HG02610 (cell line): Measurements from ENCODE around the gene FAM110C.
"Not testable (repeated sequence)": the region's sequence is repeated elsewhere in the genome, so short reads cannot be mapped to it uniquely, and the experiment has no call there.

Experiments used
- ATAC-seq: cut with Tn5 transposase; IDR thresholded peaks from one replicate; pipeline ENCODE4 v1.9.1; 2021; ENCODE audit warnings: mild to moderate bottlenecking, moderate library complexity; ENCODE audit not compliant: unreplicated experiment

FAM110C gene

GRCh38 chr2:44748-45341 lies 1.5 kb downstream of the FAM110C start:
- no peak for ATAC-seq

- ATAC-seq: no peak
These were observed 3.5 kb downstream of the FAM110C start for GRCh38 chr2:42788-43187.

- ATAC-seq: no peak
These were observed 5.8 kb downstream of the FAM110C start for GRCh38 chr2:40465-40864.

DNA sequence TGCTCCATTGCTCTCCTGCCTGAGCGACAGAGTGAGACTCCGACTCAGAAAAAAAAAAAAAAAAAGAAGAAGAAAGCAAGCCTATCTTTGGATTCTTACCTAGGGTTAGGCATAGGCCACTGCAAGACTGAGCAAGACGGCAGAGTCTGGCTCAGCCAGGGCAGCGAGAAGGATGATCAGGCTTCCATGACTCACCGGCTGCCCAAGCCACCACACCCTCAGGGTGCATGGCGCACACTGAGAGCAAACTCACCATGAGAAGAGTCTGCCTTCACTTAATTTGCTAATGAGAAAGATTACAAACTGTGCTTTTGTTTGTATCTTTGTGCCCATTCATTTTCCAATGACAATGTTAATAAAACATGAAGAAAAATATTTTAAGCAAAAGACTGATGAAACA lies 8.2 kb downstream of the FAM110C start:
- no peak for ATAC-seq

DNA sequence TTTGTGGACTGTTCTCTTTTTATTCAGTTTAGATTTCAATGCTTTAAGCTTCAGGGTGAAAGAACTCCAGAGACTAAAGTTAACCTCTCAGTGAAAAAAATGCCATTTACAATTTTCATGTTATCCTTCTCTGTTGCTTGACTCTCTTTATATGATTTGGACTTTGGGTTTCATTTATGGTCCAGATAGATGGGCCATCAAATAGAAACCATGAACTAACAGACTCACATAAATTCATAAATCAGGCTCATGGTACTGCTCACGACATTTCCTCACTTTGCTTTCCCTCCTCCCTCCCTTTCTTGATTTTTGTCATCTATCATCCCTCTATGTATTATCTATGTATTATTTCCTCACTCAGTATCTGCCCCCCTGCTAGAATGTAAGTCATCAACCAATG lies 10.0 kb downstream of the FAM110C start:
- ATAC-seq: no peak

- no peak for ATAC-seq
These were observed 10.5 kb downstream of the FAM110C start for GRCh38 chr2:35852-36251.

DNA sequence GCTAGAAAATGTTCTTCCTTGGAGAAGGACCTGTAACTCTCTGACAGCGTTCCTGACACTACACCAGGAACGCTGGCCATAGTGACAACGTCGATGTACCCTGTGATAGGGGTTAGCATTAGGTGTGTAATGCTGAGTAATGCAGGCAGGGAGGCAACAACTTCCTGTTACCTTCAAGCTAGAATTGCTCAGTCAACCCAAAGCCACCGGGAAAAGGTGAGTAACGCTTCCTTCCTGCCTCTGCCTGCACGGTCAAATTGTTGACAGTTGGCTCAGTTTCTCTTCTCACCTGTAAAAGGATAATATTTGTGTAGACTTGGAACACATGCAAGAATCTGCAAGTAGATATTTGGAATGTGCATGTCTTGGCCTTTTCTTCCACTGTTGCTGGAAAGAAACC lies 12.7 kb downstream of the FAM110C start:
- no peak for ATAC-seq

GRCh38 chr2:32068-32467 lies 14.2 kb downstream of the FAM110C start:
- no peak for ATAC-seq

DNA sequence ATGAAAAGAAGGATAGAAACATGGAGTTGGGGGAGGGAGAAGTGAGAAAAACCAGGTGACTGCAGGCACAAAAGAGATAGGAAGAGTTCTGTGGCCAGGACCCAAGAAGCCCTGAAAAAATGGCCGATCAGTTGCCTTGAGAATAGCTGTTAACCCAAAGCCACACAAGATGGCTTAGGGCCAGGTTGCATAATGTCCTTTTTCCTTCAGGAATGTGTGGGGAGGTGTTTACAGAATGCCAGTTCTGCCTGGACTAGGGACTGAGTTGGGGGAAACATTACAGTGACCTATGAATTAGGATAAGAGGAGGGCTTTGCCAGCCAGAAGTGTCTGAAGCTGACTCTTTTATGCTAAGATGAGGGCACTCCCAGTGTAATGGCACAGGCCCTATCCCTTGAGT lies 17.1 kb downstream of the FAM110C start:
- ATAC-seq: no peak

DNA sequence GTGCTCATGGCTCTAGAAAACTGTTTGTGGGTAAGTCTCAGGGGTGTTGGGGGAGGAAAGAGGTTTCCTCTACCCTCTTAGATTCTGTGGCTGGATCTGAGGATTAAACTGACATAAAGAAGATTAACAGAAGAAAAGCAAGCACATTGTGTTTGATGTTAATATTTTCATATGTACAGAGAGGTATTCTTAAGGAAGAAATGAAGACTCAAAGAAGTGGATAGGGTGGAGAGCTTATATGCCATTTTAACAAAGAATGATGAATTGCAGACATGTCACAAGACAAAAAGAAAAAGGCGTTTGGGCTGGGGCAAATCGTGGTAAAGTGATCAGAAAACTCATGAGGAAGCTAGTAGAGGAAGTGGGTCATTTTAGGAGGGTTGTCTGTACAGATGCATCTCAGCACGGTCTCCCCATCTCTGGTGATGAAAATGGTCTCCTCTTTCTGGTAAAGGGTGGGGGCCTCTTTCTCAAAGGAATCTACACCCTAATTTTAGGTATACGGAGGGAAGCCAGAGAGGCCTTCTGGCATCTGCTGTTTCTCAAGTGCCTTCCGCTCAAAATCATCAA lies 17.8 kb downstream of the FAM110C start:
- ATAC-seq: no peak

DNA sequence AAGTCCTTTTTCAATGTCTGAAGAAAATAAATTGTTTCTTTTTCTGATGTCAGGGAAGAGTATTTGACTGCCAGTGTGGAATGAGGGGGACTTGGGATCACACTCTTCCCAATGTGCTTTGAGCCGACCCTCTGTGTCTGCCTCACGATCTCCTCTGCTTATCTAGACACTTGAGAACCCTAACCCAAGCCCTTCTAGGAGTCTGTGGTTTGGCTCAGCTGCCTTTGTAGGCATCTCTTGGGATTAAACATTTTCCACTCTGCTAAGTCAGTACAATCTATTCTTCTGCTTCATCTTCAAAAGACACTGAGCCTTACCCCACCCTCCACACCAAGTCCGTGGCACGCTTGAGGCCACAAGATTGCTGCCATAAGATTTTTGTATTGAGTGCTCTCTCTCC lies 19.4 kb downstream of the FAM110C start:
- no peak for ATAC-seq

GRCh38 chr2:25543-25942 lies 20.8 kb downstream of the FAM110C start:
- ATAC-seq: no peak

GRCh38 chr2:24591-24990 lies 21.7 kb downstream of the FAM110C start:
- ATAC-seq: not testable (repeated sequence)

GRCh38 chr2:24107-24506 lies 22.2 kb downstream of the FAM110C start:
- no peak for ATAC-seq

DNA sequence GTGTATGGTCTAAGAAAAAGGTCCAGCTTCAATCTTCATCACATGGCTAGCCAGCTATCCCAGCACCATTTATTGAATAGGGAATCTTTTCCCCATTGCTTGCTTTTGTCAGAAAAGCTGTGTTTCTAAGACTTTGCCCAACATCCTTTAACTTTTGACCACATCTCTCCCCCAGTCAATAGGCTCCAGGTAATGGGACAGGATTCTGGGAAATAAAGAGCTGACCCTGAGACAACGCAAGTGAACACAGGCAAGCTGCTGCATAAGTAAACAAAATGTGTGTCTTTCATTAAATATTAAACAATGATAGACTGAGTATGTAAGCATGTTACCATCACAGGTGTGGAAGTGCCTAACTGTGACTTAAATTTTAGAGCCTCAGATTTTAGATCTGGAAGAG lies 23.0 kb downstream of the FAM110C start:
- ATAC-seq: no peak

DNA sequence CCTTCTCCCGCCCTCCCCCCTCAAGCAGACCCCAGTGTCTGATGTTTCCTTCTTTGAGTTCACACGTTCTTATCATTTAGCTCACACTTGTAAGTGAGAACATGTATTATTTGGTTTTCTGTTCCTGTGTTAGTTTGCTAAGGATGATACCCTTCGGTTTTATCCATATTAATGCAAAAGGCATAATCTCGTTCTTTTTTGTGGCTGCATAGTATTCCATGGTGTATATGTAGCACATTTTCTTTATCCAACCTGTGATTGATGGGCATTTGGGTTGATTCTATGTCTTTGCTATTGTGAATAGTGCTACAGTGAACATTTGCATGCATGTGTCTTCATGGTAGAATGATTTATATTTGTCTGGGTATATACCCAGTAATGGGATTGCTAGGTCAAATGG lies 24.1 kb downstream of the FAM110C start:
- not testable (repeated sequence) for ATAC-seq

GRCh38 chr2:20259-20658 lies 26.0 kb downstream of the FAM110C start:
- ATAC-seq: not testable (repeated sequence)

GRCh38 chr2:19505-19904 lies 26.8 kb downstream of the FAM110C start:
- ATAC-seq: no peak

DNA sequence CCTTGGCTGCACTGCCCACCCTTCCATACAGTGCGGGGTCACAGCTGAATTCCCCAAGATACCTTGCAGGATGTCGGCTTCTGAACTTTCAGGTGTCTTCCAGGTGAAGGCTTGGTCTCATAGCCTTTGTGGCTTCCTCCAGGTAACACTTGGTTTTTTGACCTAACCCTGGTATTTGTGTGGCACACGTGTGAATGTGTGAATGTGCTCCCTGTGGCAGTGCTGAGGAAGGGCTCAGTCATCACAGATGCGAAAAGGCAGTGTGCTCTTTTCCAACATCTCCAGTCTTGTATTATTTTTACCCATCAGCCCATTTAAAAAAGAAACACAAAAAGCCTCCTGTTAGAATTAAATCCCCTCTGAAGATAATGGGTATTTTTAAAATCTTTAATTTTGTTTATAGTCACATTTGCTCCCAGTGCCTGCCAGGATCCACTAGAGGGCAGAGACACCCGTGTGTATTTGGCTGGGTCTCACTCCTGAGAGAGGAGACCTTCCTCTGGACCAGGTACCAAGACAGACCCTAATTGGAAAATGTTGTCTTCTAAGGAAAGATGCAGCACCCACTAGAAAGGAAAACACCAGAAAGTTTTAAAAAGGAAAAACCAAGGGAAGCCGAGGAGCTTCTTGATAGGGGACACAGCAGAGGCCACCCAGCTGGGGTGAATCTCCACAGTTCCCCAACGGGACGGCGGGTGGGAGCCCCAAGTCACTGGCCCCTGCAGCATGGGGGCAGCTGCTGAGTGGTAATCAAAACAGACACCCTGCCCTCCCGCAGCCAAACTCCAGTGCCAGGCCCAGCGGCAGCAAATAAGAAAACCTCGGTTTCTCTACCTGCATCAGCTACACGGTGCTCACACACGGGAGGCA lies 27.7 kb downstream of the FAM110C start:
- ATAC-seq: no peak

- not testable (repeated sequence) for ATAC-seq
These were observed 30.4 kb downstream of the FAM110C start for GRCh38 chr2:15916-16315.

GRCh38 chr2:11248-11941 lies 34.9 kb downstream of the FAM110C start:
- no peak for ATAC-seq
